GM19043 (cell line): ENCODE results near the gene JARID2.

ENCODE experiments used
- ATAC-seq: cut with Tn5 transposase; IDR thresholded peaks from one replicate; pipeline ENCODE4 v1.9.1; 2021; ENCODE audit warnings: low read depth; ENCODE audit not compliant: unreplicated experiment

Gene JARID2

DNA sequence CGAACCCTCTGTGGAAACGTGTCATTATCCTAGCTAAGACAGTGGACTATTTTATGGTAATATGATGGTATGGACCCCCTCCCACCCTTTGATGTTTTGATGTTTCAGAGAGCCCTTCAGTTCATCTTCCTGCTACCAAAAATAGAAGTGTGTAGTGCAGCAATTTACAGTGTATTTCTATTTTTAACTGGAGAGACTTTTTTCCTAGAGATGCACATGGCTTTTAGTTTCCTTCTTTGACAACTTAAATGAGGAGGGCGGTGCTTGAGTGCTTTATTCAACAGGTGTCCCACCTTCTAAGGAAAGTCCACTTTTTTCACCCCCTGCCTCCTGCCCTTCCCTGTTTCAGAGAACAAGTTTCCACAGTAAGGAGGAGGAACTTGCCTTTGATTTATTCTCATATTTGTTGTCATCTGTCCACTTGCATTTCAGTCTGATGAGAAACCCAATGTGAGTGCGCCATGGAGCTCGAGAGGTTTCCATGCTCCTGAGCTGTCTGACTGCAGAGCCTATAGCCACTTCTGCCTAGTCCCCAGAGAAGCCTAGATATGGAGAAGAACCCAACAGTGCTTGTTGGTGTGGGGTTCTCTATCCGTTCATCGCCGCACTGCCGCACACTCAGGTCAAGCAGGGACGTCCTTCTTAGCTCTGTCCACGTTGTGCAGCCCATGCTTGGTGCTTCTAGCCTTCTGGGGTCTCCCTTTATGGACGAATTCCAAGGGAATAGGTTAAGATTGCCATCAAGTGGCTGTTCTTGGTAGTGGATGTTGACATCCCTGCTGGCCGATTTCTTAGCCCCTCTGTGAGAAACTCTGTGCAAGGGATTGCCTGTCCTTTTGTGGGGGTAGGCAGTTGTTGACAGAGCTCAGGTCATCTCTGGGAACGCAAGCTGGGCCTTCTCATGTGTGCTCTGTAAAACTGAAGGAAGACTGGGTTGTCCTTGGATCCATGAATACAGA lies 144.2 kb downstream of the JARID2 start:
- ATAC-seq: no peak

DNA sequence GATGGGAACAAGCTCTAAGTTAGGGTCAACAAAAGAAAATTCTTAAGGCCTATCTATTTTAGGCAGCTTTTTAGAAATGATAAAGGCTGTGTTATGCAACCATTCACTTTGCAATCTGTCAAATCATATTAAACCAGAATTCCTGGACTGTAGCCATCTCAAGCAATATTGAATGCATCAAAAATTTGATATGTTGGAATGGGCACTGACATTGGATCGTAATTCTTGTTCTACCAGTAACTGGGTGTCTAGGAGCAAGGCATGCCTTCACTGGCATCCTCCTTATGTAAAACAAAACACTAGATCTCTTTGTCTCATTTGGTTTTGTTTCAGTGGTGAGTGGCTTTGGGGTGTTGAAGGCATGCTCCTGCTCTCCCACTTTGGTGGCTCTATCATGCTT lies 145.6 kb downstream of the JARID2 start:
- ATAC-seq: no peak

- no peak for ATAC-seq
Observed at GRCh38 chr6:15392182-15392581, 146.3 kb downstream of the JARID2 start.

DNA sequence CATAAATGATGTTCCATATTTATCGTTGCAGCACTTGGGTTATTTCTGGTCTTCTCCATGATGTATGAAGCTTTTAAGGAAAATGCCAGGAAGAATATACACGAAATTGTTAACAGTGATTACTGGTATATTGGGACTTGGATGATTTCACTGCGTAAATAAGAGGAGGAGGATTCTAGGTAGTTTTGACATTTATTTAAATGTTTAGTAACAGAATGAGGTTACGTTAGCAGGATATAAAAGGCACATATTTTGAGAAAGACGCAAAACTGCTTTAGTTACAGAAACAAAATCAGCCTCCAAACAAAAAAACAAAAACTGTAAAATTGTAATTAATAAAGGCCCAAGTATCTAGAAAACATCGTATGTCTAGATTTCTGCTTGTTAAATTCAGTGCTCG lies 147.7 kb downstream of the JARID2 start:
- ATAC-seq: no peak

- no peak for ATAC-seq
Observed at GRCh38 chr6:15395087-15395486, 149.2 kb downstream of the JARID2 start.

DNA sequence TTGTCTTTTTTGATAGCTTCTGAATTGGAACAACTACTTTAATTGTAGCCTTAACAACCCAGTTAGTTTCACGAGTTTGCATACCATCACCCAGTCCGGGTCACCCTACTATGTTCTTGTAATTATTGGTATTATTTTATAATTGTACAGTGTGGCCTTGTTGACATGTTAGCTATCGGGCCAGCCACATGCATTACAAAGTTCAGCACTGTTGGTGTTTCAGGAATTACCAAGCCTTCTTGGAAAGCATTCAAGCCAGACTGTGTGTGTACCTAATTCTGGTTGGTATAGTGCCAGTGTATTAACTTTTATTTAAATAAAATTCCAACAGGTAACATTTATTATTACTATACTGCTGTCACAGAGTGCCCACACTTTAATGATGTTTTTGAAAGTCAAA lies 150.9 kb downstream of the JARID2 start:
- no peak for ATAC-seq

- ATAC-seq: no peak
Observed at GRCh38 chr6:15398633-15399275, 152.9 kb downstream of the JARID2 start.

GRCh38 chr6:15399641-15400470 lies 154.0 kb downstream of the JARID2 start:
- no peak for ATAC-seq

- ATAC-seq: no peak
Observed at GRCh38 chr6:15400572-15401004, 154.7 kb downstream of the JARID2 start.

DNA sequence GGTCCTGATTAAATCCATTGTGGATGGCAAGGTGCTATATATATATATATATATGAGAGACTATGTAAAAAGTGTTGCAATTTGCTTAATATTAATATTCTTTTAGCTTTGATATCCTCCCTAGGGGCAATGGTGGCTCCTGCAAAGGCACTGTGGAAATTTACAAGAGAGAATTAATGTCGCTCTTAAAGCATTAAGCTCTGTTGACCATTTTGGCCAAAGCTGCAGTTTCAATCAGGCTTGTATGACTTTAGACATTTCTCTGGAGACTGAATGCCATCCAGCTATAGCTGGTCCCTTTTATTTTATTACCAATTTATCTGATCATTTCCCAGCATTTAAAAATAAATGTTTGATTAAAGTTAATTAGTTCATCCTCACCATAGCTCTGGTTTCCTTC lies 155.3 kb downstream of the JARID2 start:
- ATAC-seq: no peak

- ATAC-seq: no peak
Observed at GRCh38 chr6:15401769-15402250, 155.9 kb downstream of the JARID2 start.

GRCh38 chr6:15402406-15403045 lies 156.7 kb downstream of the JARID2 start:
- no peak for ATAC-seq

DNA sequence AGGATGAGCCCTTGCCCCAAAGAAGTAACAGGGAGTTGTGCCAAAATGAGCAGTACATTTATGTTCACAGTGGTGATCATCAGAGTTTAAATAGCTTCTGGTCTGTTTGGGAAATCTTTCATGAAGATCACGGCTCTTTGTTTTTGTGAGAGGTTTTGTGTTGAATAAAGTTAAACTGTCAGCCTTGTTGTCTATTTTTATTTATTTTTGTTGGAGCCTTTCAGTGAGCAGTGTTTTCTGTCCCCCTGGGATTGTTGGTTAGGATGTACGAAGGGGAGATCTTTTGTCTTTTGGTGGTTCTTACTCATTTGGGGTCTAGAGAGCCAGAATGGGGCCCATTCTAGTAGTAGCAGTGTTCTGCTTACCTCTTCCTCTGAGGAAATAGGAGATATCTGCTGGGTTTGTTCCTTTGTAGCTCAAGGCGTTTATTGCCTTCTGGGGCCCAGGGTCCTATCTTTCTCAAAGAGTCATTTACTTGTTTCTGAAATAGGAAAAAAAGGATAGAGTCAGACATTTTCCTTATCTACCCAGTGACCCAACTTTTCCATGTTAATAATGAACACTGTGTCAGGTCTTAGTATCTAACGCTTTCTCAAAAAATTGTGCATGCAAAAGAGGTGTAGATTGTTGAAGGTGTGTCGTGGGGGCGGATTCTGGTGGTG lies 157.4 kb downstream of the JARID2 start:
- no peak for ATAC-seq

DNA sequence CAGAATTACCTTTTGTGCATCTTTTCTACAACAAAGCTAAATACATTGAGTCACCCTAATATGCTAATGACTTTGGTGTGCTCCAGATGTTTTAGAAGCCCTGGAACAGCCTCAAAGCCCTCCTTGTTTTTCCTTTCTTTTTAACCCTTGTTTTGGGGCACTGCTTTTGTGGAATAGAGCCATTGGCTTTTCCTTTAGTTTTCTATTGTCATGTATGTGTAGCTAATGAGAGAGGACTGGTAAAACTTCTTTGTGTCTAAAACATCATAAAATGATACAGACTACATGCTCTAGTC lies 158.8 kb downstream of the JARID2 start:
- no peak for ATAC-seq

- no peak for ATAC-seq
Observed at GRCh38 chr6:15405129-15406068, 159.5 kb downstream of the JARID2 start.

DNA sequence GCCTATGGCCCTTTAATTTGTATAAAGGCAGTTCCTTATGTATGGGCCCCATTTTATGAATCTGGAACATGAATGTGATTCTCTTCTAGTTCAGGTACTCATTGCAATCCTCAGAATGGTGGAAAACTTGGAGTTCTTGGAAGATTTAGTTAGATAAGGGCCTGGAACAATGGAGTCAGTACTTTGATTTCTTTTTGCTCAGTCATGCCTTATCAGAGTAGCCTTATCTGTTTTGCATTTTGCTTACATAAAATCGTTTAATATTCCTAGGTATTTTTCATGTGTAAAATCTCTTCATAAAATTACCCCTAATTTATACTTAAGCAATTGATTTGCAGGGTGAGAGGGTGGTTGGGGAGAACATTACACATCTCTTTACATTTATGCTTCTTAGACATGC lies 160.6 kb downstream of the JARID2 start:
- no peak for ATAC-seq

DNA sequence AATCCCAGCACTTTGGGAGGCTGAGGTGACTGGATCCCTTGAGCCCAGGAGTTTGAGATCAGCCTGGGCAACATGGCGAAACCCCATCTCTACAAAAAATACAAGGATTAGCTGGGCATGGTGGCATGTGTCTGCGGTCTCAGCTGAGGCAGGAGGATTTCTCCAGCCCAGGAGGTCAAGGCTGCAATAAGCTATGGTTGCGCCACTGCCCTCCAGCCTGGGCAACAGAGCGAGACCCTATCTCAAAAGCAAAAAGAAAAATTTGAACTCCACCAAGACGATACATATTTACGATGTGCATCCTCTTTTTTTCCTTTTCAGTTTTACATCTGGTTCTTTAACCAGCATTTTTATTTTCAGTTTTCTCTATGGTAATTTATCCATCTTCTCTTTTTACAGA lies 162.1 kb downstream of the JARID2 start:
- ATAC-seq: no peak

GRCh38 chr6:15408758-15409157 lies 162.9 kb downstream of the JARID2 start:
- no peak for ATAC-seq
